Measurements from ENCODE around the gene SMARCD2. TPM values are rescaled to one million over a fixed set of nuclear protein-coding genes. Genes with fewer than 3 reads are reported as not detected.
"Not testable (repeated sequence)": the region's sequence is repeated elsewhere in the genome, so short reads cannot be mapped to it uniquely, and the experiment has no call there.

SMARCD2 gene
- total RNA-seq, 1 donor from 2014 or later = 44.4 TPM

- no peaks in the 10 kb centered on the region for H3K27me3 ChIP-seq (ENCODE audit: control insufficient read depth in 3 of 3, insufficient read depth in 3 of 3, low read length in 3 of 3)
- H3K9ac ChIP-seq (ENCODE audit: low read depth in 1 of 3, low read length in 3 of 3) = no peak overlapping the region
- peaks cover 81 to 92% (median 92%) of the 10 kb centered on the region in 3 donors for H3K36me3 ChIP-seq (ENCODE audit: control insufficient read depth in 3 of 3, insufficient read depth in 3 of 3, low read length in 3 of 3)
- H3K4me1 ChIP-seq (ENCODE audit: control insufficient read depth in 3 of 3, insufficient read depth in 3 of 3, low read length in 3 of 3) = peaks cover 0 to 3% (median 0%) of the 10 kb centered on the region in 3 donors
- no peak overlapping the region for H3K4me3 ChIP-seq (ENCODE audit: low read length in 3 of 3)
- H3K9me3 ChIP-seq (ENCODE audit: control insufficient read depth in 3 of 3, low read length in 3 of 3) = no peaks in the 10 kb centered on the region
- H3K27ac ChIP-seq (ENCODE audit: low read depth, low read length) = no peak overlapping the region
These were observed 25.8 kb downstream of the SMARCD2 start for GRCh38 chr17:63816669-63817068.

GRCh38 chr17:63816123-63816522 is 26.4 kb downstream of the SMARCD2 start:
- Histone ChIP-seq H3K4me3 (ENCODE audit: low read length in 3 of 3) (no peak overlapping the region), H3K9me3 (ENCODE audit: control insufficient read depth in 3 of 3, low read length in 3 of 3) (no peaks in the 10 kb centered on the region), H3K27me3 (ENCODE audit: control insufficient read depth in 3 of 3, insufficient read depth in 3 of 3, low read length in 3 of 3) (no peaks in the 10 kb centered on the region), H3K4me1 (ENCODE audit: control insufficient read depth in 3 of 3, insufficient read depth in 3 of 3, low read length in 3 of 3) (peaks cover 0 to 3% (median 0%) of the 10 kb centered on the region in 3 donors), H3K27ac (ENCODE audit: low read depth, low read length) (no peak overlapping the region), H3K9ac (ENCODE audit: low read depth in 1 of 3, low read length in 3 of 3) (no peak overlapping the region), H3K36me3 (ENCODE audit: control insufficient read depth in 3 of 3, insufficient read depth in 3 of 3, low read length in 3 of 3) (peaks cover 81 to 92% (median 92%) of the 10 kb centered on the region in 3 donors)

GRCh38 chr17:63809970-63810369 is 32.5 kb downstream of the SMARCD2 start:
- Histone ChIP-seq H3K36me3 (ENCODE audit: control insufficient read depth in 3 of 3, insufficient read depth in 3 of 3, low read length in 3 of 3) (peaks cover 61 to 88% (median 83%) of the 10 kb centered on the region in 3 donors), H3K27ac (ENCODE audit: low read depth, low read length) (no peak overlapping the region), H3K27me3 (ENCODE audit: control insufficient read depth in 3 of 3, insufficient read depth in 3 of 3, low read length in 3 of 3) (no peaks in the 10 kb centered on the region), H3K4me1 (ENCODE audit: control insufficient read depth in 3 of 3, insufficient read depth in 3 of 3, low read length in 3 of 3) (no peaks in the 10 kb centered on the region), H3K9me3 (ENCODE audit: control insufficient read depth in 3 of 3, low read length in 3 of 3) (no peaks in the 10 kb centered on the region), H3K4me3 (ENCODE audit: low read length in 3 of 3) (no peak overlapping the region), H3K9ac (ENCODE audit: low read depth in 1 of 3, low read length in 3 of 3) (no peak overlapping the region)

GRCh38 chr17:63805591-63805990 is 36.9 kb downstream of the SMARCD2 start:
- H3K9me3 ChIP-seq (ENCODE audit: control insufficient read depth in 3 of 3, low read length in 3 of 3) = no peaks in the 10 kb centered on the region
- H3K9ac ChIP-seq (ENCODE audit: low read depth in 1 of 3, low read length in 3 of 3) = no peak overlapping the region
- no peaks in the 10 kb centered on the region for H3K4me1 ChIP-seq (ENCODE audit: control insufficient read depth in 3 of 3, insufficient read depth in 3 of 3, low read length in 3 of 3)
- no peak overlapping the region for H3K27ac ChIP-seq (ENCODE audit: low read depth, low read length)
- peaks cover 36 to 70% (median 69%) of the 10 kb centered on the region in 3 donors for H3K36me3 ChIP-seq (ENCODE audit: control insufficient read depth in 3 of 3, insufficient read depth in 3 of 3, low read length in 3 of 3)
- no peak overlapping the region for H3K4me3 ChIP-seq (ENCODE audit: low read length in 3 of 3)
- no peaks in the 10 kb centered on the region for H3K27me3 ChIP-seq (ENCODE audit: control insufficient read depth in 3 of 3, insufficient read depth in 3 of 3, low read length in 3 of 3)

GRCh38 chr17:63804328-63804727 is 38.2 kb downstream of the SMARCD2 start:
- no peak overlapping the region for H3K9ac ChIP-seq (ENCODE audit: low read depth in 1 of 3, low read length in 3 of 3)
- H3K4me3 ChIP-seq (ENCODE audit: low read length in 3 of 3) = no peak overlapping the region
- H3K27ac ChIP-seq (ENCODE audit: low read depth, low read length) = no peak overlapping the region
- no peaks in the 10 kb centered on the region for H3K4me1 ChIP-seq (ENCODE audit: control insufficient read depth in 3 of 3, insufficient read depth in 3 of 3, low read length in 3 of 3)
- H3K9me3 ChIP-seq (ENCODE audit: control insufficient read depth in 3 of 3, low read length in 3 of 3) = no peaks in the 10 kb centered on the region
- no peaks in the 10 kb centered on the region for H3K27me3 ChIP-seq (ENCODE audit: control insufficient read depth in 3 of 3, insufficient read depth in 3 of 3, low read length in 3 of 3)
- peaks cover 36 to 70% (median 70%) of the 10 kb centered on the region in 3 donors for H3K36me3 ChIP-seq (ENCODE audit: control insufficient read depth in 3 of 3, insufficient read depth in 3 of 3, low read length in 3 of 3)

- Histone ChIP-seq H3K9me3 (ENCODE audit: control insufficient read depth in 3 of 3, low read length in 3 of 3) (no peaks in the 10 kb centered on the region), H3K4me1 (ENCODE audit: control insufficient read depth in 3 of 3, insufficient read depth in 3 of 3, low read length in 3 of 3) (no peaks in the 10 kb centered on the region), H3K27ac (ENCODE audit: low read depth, low read length) (no peak overlapping the region), H3K36me3 (ENCODE audit: control insufficient read depth in 3 of 3, insufficient read depth in 3 of 3, low read length in 3 of 3) (peaks cover 34 to 69% (median 64%) of the 10 kb centered on the region in 3 donors), H3K9ac (ENCODE audit: low read depth in 1 of 3, low read length in 3 of 3) (no peak overlapping the region), H3K4me3 (ENCODE audit: low read length in 3 of 3) (no peak overlapping the region), H3K27me3 (ENCODE audit: control insufficient read depth in 3 of 3, insufficient read depth in 3 of 3, low read length in 3 of 3) (no peaks in the 10 kb centered on the region)
These were observed 41.7 kb downstream of the SMARCD2 start for GRCh38 chr17:63800783-63801182.

GRCh38 chr17:63798572-63799106 is 43.8 kb downstream of the SMARCD2 start:
- no peak overlapping the region for H3K4me3 ChIP-seq (ENCODE audit: low read length in 3 of 3)
- no peak overlapping the region for H3K27ac ChIP-seq (ENCODE audit: low read depth, low read length)
- peaks cover 44 to 73% (median 70%) of the 10 kb centered on the region in 3 donors for H3K36me3 ChIP-seq (ENCODE audit: control insufficient read depth in 3 of 3, insufficient read depth in 3 of 3, low read length in 3 of 3)
- H3K4me1 ChIP-seq (ENCODE audit: control insufficient read depth in 3 of 3, insufficient read depth in 3 of 3, low read length in 3 of 3) = no peaks in the 10 kb centered on the region
- H3K9ac ChIP-seq (ENCODE audit: low read depth in 1 of 3, low read length in 3 of 3) = no peak overlapping the region
- H3K9me3 ChIP-seq (ENCODE audit: control insufficient read depth in 3 of 3, low read length in 3 of 3) = no peaks in the 10 kb centered on the region
- no peaks in the 10 kb centered on the region for H3K27me3 ChIP-seq (ENCODE audit: control insufficient read depth in 3 of 3, insufficient read depth in 3 of 3, low read length in 3 of 3)

- H3K27ac ChIP-seq (ENCODE audit: low read depth, low read length); H3K4me3 ChIP-seq (ENCODE audit: low read length in 3 of 3); H3K9me3 ChIP-seq (ENCODE audit: control insufficient read depth in 3 of 3, low read length in 3 of 3); H3K27me3 ChIP-seq (ENCODE audit: control insufficient read depth in 3 of 3, insufficient read depth in 3 of 3, low read length in 3 of 3); H3K9ac ChIP-seq (ENCODE audit: low read depth in 1 of 3, low read length in 3 of 3); H3K4me1 ChIP-seq (ENCODE audit: control insufficient read depth in 3 of 3, insufficient read depth in 3 of 3, low read length in 3 of 3): not testable (repeated sequence)
- peaks cover 40 to 74% (median 70%) of the 10 kb centered on the region in 3 donors for H3K36me3 ChIP-seq (ENCODE audit: control insufficient read depth in 3 of 3, insufficient read depth in 3 of 3, low read length in 3 of 3)
These were observed 46.1 kb downstream of the SMARCD2 start for GRCh38 chr17:63796375-63796774.

GRCh38 chr17:63792055-63792729 is 50.3 kb downstream of the SMARCD2 start:
- Histone ChIP-seq H3K27ac (ENCODE audit: low read depth, low read length) (no peak overlapping the region), H3K4me1 (ENCODE audit: control insufficient read depth in 3 of 3, insufficient read depth in 3 of 3, low read length in 3 of 3) (no peaks in the 10 kb centered on the region), H3K9me3 (ENCODE audit: control insufficient read depth in 3 of 3, low read length in 3 of 3) (no peaks in the 10 kb centered on the region), H3K4me3 (ENCODE audit: low read length in 3 of 3) (no peak overlapping the region), H3K27me3 (ENCODE audit: control insufficient read depth in 3 of 3, insufficient read depth in 3 of 3, low read length in 3 of 3) (no peaks in the 10 kb centered on the region), H3K36me3 (ENCODE audit: control insufficient read depth in 3 of 3, insufficient read depth in 3 of 3, low read length in 3 of 3) (peaks cover 30 to 60% (median 51%) of the 10 kb centered on the region in 3 donors), H3K9ac (ENCODE audit: low read depth in 1 of 3, low read length in 3 of 3) (no peak overlapping the region)

- no peak overlapping the region for H3K9ac ChIP-seq (ENCODE audit: low read depth in 1 of 3, low read length in 3 of 3)
- H3K4me3 ChIP-seq (ENCODE audit: low read length in 3 of 3) = no peak overlapping the region
- H3K4me1 ChIP-seq (ENCODE audit: control insufficient read depth in 3 of 3, insufficient read depth in 3 of 3, low read length in 3 of 3) = peaks cover 0 to 4% (median 0%) of the 10 kb centered on the region in 3 donors
- H3K36me3 ChIP-seq (ENCODE audit: control insufficient read depth in 3 of 3, insufficient read depth in 3 of 3, low read length in 3 of 3) = peaks cover 31 to 50% (median 44%) of the 10 kb centered on the region in 3 donors
- H3K9me3 ChIP-seq (ENCODE audit: control insufficient read depth in 3 of 3, low read length in 3 of 3) = no peaks in the 10 kb centered on the region
- no peak overlapping the region for H3K27ac ChIP-seq (ENCODE audit: low read depth, low read length)
- H3K27me3 ChIP-seq (ENCODE audit: control insufficient read depth in 3 of 3, insufficient read depth in 3 of 3, low read length in 3 of 3) = no peaks in the 10 kb centered on the region
These were observed 52.4 kb downstream of the SMARCD2 start for GRCh38 chr17:63790057-63790456.

Data from skeletal muscle tissue (tissue), 4 donors.